HEK293 (cell line): ENCODE measurements around the gene LRSAM1.

Experiments
- BCL11A ChIP-seq: fragments of 450-650 bp; formaldehyde crosslinking; IDR thresholded peaks from 2 replicates; pipeline ENCODE4 v1.5.1; 2016; ENCODE audit warnings: low read depth, missing biosample characterization, missing genetic modification characterization
- CTCF ChIP-seq: fragments of 450-650 bp; formaldehyde crosslinking; IDR thresholded peaks from 2 replicates; pipeline ENCODE4 v1.5.1; 2016; ENCODE audit warnings: missing biosample characterization, missing genetic modification characterization
- TCF7L2 ChIP-seq: IDR thresholded peaks from 2 replicates; pipeline ENCODE4 v1.6.1; 2011; ENCODE audit warnings: low read depth, mild to moderate bottlenecking, inconsistent platforms, low read length, moderate library complexity, borderline replicate concordance
- YY1 ChIP-seq: fragments of 450-650 bp; formaldehyde crosslinking; IDR thresholded peaks from 2 replicates; pipeline ENCODE4 v1.5.1; 2018; ENCODE audit warnings: missing biosample characterization, missing genetic modification characterization
- ZFP37 ChIP-seq: fragments of 450-650 bp; formaldehyde crosslinking; IDR thresholded peaks from 2 replicates; pipeline ENCODE4 v1.5.1; 2016; ENCODE audit warnings: missing biosample characterization, missing genetic modification characterization
- ZNF335 ChIP-seq: fragments of 450-650 bp; formaldehyde crosslinking; conservative IDR thresholded peaks from 2 replicates; pipeline ENCODE4 v1.5.1; 2016; ENCODE audit warnings: missing biosample characterization, missing genetic modification characterization
- ZNF530 ChIP-seq: fragments of 450-650 bp; formaldehyde crosslinking; IDR thresholded peaks from 2 replicates; pipeline ENCODE4 v1.5.1; 2016; ENCODE audit warnings: low read depth, missing biosample characterization, missing genetic modification characterization
- ZNF707 ChIP-seq: fragments of 450-650 bp; formaldehyde crosslinking; IDR thresholded peaks from 2 replicates; pipeline ENCODE4 v1.5.1; 2016; ENCODE audit warnings: missing biosample characterization, missing genetic modification characterization

GRCh38 chr9:127452691-127453090 is 1.4 kb downstream of the LRSAM1 start:
- TF ChIP-seq ZNF530 (tag by site-specific recombination) (no peak), BCL11A (tag by site-specific recombination) (no peak), ZFP37 (no peak), YY1 (tag by site-specific recombination) (no peak), TCF7L2 (no peak), ZNF707 (tag by site-specific recombination) (no peak), CTCF (tag by site-specific recombination) (no peak), ZNF335 (tag by site-specific recombination) (no peak)
